ENCODE data around the gene SEMA6B.

The SEMA6B gene

DNA sequence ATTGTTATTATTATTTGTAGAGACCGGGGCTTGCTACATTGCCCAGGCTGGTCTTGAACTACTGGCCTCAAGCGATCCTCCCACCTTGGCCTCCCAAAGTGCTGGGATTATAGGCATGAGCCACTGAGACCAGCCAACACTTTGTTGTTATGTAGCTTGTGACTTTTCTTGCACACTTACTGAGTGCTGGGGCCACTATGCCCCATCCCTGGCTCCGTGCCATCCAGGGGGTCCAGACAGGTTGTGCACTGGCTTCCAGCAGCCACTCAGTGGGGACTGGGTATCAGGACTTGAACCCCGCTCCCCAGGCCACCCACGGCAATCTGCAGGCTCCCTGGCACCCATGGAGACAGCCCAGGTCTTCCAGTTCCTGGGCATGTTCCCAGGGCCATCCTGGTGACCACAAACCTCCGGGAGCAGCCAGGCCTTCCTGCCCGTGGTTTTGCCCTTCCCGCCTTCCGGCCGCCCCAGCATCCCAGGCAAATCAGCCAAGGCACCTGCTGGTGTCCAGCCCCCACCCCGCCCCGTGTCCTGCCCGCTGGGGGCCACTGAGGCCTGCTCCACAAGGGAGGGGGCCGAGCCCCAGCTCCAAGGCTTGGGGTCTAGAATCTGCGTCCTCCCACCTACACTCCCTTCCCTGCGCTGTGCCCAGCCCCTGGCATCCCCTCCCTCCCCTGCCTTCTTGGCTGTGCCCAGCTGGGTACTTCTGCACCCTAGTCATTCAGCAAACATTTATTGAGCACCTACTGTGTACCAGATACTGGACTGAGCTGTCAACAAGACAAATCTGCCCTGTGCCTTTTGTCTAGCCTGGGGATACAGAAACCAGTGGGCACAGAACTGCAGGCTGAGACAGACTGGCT, 23.7 kb upstream of the SEMA6B start:
- Mint-ChIP-seq H3K36me3 (ENCODE audit: low read depth) (no peaks in the 10 kb centered on the region), H3K4me1 (ENCODE audit: low read depth) (peaks cover 5% of the 10 kb centered on the region), H3K27ac (no peak overlapping the region), H3K4me3 (no peak overlapping the region), H3K9me3 (no peaks in the 10 kb centered on the region), H3K27me3 (ENCODE audit: low read depth) (peaks cover 55% of the 10 kb centered on the region)

DNA sequence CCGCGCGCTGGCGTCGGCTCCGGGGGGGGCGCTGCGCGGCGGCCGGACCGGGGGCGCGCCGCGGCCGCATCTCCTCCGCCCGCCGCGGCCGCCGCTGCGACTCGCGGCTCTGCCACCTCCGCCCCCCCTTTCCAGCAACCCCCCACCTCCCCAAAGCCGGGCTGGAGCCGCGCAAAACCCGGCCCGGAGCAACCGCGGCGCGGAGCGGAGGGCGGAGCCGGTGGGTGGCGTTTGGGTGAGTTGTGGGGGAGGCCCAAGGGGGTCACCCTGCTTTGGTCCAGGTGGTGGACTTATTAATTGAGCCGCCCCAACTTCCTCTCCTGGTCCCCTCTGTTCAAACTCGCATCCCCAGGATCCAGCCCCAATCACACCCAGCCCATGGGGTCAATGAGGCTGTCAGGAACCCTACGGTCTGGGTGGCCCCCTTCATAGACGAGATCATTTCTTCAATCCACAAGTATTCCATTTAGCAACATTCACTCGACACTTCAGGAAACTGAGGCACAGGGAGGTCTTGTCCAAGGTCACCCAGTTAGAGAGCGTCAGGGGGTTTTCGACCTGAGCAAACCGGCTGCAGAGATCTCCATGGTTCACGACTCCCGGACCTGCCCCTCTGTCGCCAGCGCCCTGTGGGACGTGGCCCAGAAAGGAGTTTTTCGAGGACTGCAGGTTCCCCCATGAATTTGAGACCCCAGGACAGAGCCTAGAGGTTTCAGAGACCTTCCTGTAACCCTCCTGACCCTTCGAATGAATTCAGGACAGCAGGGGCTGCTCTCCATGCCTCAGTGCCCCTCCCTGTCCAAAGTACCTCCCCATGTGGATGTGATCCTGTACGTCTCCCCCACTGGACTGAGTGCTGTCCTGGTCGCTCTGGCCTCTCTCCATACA, 22.4 kb upstream of the SEMA6B start:
- Mint-ChIP-seq H3K4me3 (no peak overlapping the region), H3K4me1 (ENCODE audit: low read depth) (peaks cover 5% of the 10 kb centered on the region), H3K27ac (no peak overlapping the region), H3K9me3 (no peaks in the 10 kb centered on the region), H3K36me3 (ENCODE audit: low read depth) (no peaks in the 10 kb centered on the region), H3K27me3 (ENCODE audit: low read depth) (peaks cover 50% of the 10 kb centered on the region)

- Mint-ChIP-seq H3K27me3 (ENCODE audit: low read depth) (peaks cover 54% of the 10 kb centered on the region), H3K4me1 (ENCODE audit: low read depth) (peaks cover 5% of the 10 kb centered on the region), H3K27ac (no peak overlapping the region), H3K9me3 (no peaks in the 10 kb centered on the region), H3K4me3 (no peak overlapping the region), H3K36me3 (ENCODE audit: low read depth) (no peaks in the 10 kb centered on the region)
These were observed 21.6 kb upstream of the SEMA6B start for GRCh38 chr19:4580961-4581665.

GRCh38 chr19:4580021-4580901, 20.8 kb upstream of the SEMA6B start:
- Mint-ChIP-seq H3K27me3 (ENCODE audit: low read depth) (peaks cover 52% of the 10 kb centered on the region), H3K4me3 (no peak overlapping the region), H3K27ac (no peak overlapping the region), H3K9me3 (no peaks in the 10 kb centered on the region), H3K4me1 (ENCODE audit: low read depth) (peaks cover 5% of the 10 kb centered on the region), H3K36me3 (ENCODE audit: low read depth) (no peaks in the 10 kb centered on the region)

- Mint-ChIP-seq H3K4me1 (ENCODE audit: low read depth) (peaks cover 5% of the 10 kb centered on the region), H3K27ac (no peak overlapping the region), H3K27me3 (ENCODE audit: low read depth) (peaks cover 49% of the 10 kb centered on the region), H3K36me3 (ENCODE audit: low read depth) (no peaks in the 10 kb centered on the region), H3K9me3 (no peaks in the 10 kb centered on the region), H3K4me3 (no peak overlapping the region)
These were observed 19.9 kb upstream of the SEMA6B start for GRCh38 chr19:4579389-4579788.

DNA sequence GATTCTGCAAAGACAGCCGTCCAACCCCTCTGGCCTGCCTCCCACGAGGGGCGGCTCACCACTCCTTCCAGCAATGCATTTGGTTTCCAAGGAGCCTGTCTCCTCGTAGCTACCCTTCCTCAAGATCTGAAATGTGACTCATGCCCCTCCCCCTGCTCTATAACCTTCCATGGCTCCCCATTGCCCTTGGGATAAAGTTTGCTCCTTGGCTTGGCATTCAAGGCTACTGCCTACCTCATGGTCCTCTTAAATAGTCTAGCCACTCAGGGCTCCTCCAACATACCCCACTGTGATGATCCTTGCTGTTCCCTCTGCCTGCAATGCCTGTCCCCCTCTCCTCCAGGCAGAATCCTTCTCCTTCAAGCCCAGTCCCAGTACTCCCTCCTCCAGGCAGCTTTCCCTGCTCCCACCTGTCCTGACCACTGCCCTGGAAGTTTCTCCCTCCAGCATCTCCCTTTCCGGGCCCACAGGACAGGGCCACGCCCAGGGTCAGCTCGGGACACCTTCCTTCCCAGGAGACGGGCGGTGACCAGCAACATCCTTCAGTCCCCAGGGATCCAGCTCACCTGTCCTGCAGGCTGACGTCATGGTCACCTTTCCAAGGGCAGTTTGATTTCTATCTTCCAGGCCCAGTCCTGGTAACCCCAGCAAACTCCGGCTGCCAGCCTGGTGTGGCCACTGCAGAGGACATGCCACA, 19.2 kb upstream of the SEMA6B start:
- H3K4me1 Mint-ChIP-seq (ENCODE audit: low read depth) = peaks cover 5% of the 10 kb centered on the region
- H3K4me3 Mint-ChIP-seq = no peak overlapping the region
- no peaks in the 10 kb centered on the region for H3K36me3 Mint-ChIP-seq (ENCODE audit: low read depth)
- H3K27ac Mint-ChIP-seq = no peak overlapping the region
- no peaks in the 10 kb centered on the region for H3K9me3 Mint-ChIP-seq
- peaks cover 49% of the 10 kb centered on the region for H3K27me3 Mint-ChIP-seq (ENCODE audit: low read depth)

GRCh38 chr19:4577020-4577782, 17.7 kb upstream of the SEMA6B start:
- no peaks in the 10 kb centered on the region for H3K36me3 Mint-ChIP-seq (ENCODE audit: low read depth)
- peaks cover 2% of the 10 kb centered on the region for H3K4me1 Mint-ChIP-seq (ENCODE audit: low read depth)
- no peak overlapping the region for H3K27ac Mint-ChIP-seq
- no peak overlapping the region for H3K4me3 Mint-ChIP-seq
- peaks cover 39% of the 10 kb centered on the region for H3K27me3 Mint-ChIP-seq (ENCODE audit: low read depth)
- H3K9me3 Mint-ChIP-seq = no peaks in the 10 kb centered on the region

DNA sequence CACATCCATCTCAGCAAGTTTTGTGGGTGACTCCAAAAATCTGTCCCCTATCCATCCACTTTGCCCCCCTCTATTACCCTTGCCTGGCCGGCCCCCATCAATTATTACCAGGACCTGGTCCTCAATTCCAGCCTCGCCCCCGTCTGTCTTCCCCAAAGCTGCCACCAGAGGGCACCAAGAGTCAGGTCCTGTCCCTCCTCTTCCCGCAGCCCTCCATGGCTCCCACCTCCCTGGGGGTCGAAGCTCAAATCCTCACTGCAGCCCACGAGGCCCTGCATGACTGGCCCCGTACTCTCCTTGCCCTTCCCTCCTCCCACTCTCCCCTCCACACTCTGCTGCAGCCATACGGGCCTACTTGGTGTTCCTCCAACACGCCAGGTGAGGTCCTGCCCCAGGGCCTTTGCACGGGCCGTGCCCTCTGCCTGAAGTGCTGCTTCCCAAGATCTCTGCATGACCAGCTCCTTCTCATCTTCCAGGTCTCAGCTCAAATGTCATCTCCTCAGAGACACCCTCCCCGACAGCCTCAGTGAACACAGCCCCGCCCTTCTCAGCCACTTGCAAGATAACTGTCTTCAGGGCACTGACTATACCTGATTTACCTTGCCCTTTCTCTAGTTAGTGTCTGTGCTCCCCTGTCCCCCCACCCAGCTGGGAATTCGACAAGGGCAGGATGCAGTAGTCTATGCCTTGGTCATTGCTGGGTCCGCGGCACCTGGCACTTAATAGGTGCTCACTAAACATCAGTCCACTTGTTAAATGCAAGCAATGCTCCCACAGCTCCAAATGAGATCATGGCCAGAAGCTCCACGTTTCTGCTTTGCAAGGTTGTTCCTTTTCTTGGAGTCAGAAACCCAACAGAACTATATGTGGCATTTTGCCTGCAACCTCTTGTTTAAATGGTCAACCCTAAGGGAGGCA, 16.8 kb upstream of the SEMA6B start:
- H3K4me1 Mint-ChIP-seq (ENCODE audit: low read depth) = no peaks in the 10 kb centered on the region
- H3K27me3 Mint-ChIP-seq (ENCODE audit: low read depth) = peaks cover 33% of the 10 kb centered on the region
- H3K27ac Mint-ChIP-seq = no peak overlapping the region
- no peaks in the 10 kb centered on the region for H3K36me3 Mint-ChIP-seq (ENCODE audit: low read depth)
- no peaks in the 10 kb centered on the region for H3K9me3 Mint-ChIP-seq
- no peak overlapping the region for H3K4me3 Mint-ChIP-seq

DNA sequence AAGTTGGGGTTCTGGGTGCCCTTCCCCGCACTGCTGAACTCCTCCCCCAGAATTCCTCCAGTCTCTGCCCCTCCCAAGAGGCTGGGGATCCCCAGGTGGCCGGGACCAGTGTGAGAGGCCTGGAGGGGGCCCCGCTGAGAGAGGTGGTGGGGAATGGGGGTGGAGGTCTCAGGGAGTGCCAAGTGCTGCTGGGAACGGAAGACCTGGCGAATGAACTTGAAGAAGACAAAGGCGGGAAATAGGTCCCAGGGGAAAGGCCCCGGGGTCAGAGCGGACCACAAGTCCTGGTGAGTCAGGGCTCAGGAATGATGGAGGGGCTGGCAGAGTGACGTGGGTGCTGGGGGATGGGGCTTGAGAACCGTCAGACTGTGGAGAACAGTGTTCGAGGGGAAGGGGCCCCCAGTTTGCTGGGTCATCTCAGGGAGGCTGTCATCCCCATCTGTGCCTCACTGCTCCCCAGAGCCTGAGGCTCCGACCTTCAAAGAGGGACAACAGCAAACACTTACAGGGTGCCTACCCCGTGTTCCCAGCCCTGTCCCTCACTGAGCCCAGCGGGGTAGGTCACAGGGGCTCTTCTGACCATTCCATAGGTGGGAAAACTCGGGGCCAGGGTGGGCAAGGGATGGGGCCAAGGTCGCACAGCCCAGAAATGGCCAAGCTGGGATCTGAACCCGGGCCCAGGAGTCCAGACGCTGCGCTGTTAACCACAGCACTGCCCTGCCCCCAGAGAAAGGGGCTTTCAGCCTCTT, 16.0 kb upstream of the SEMA6B start:
- no peaks in the 10 kb centered on the region for H3K4me1 Mint-ChIP-seq (ENCODE audit: low read depth)
- H3K4me3 Mint-ChIP-seq = no peak overlapping the region
- H3K36me3 Mint-ChIP-seq (ENCODE audit: low read depth) = no peaks in the 10 kb centered on the region
- H3K27me3 Mint-ChIP-seq (ENCODE audit: low read depth) = peaks cover 33% of the 10 kb centered on the region
- no peak overlapping the region for H3K27ac Mint-ChIP-seq
- no peaks in the 10 kb centered on the region for H3K9me3 Mint-ChIP-seq

DNA sequence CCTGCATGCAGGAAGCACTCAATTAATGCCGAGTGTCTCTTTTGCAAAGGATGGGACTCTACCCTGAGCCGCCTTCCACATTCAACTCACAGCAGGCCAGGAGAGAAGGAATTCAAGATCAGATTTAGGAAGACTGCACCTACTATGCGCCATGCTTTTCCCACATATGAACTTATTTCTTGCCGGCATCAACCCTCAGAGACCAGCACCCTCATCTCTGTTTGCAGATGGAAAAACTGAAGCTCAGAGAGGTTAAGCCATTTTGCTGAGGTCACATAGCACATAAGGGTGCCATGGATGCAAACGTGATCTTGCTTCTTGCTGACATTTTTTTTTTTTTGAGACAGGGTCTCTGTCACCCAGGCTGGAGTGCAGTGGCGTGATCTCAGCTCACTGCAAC, 14.2 kb upstream of the SEMA6B start:
- H3K9me3 Mint-ChIP-seq = no peaks in the 10 kb centered on the region
- H3K4me3 Mint-ChIP-seq = no peak overlapping the region
- no peak overlapping the region for H3K27ac Mint-ChIP-seq
- H3K4me1 Mint-ChIP-seq (ENCODE audit: low read depth) = no peaks in the 10 kb centered on the region
- H3K36me3 Mint-ChIP-seq (ENCODE audit: low read depth) = no peaks in the 10 kb centered on the region
- peaks cover 16% of the 10 kb centered on the region for H3K27me3 Mint-ChIP-seq (ENCODE audit: low read depth)

- H3K9me3 Mint-ChIP-seq = no peaks in the 10 kb centered on the region
- no peaks in the 10 kb centered on the region for H3K4me1 Mint-ChIP-seq (ENCODE audit: low read depth)
- H3K4me3 Mint-ChIP-seq = no peak overlapping the region
- H3K27ac Mint-ChIP-seq = no peak overlapping the region
- no peaks in the 10 kb centered on the region for H3K36me3 Mint-ChIP-seq (ENCODE audit: low read depth)
- H3K27me3 Mint-ChIP-seq (ENCODE audit: low read depth) = peaks cover 11% of the 10 kb centered on the region
These were observed 11.9 kb upstream of the SEMA6B start for GRCh38 chr19:4571305-4571917.
